GM12878 (cell line): ENCODE results near the gene SYT8. TPM values are rescaled to one million over a fixed set of nuclear protein-coding genes. Genes with fewer than 3 reads are reported as not detected.
A peak's percentile ranks its signal among the peaks of the same experiment; 100 is the strongest.

Experiments used
- ATAC-seq: fragments of 200-7000 bp; cut with Tn5 transposase; 3 replicates; pipeline ENCODE4 v1.9.1; 2020; ENCODE audit warnings: mild to moderate bottlenecking, moderate library complexity
- BruUV-seq: library from RNA; stranded (reverse); fragments of 400-500 nt; replicated peaks from 2 replicates; lab custom pipeline; 2021; lab: Mats Ljungman, UMichigan
- CTCF ChIA-PET: fragments of 300-600 bp; sonication (Branson Sonifier 250); formaldehyde crosslinking; extraction: SDS; loops from one replicate; lab custom pipeline; 2021; ENCODE audit warnings: inconsistent platforms; lab: Yijun Ruan, JAX
- POLR2A ChIA-PET: fragments of 350-600 bp; formaldehyde crosslinking; extraction: SDS; loops from one replicate; lab custom pipeline; 2021; ENCODE audit warnings: inconsistent platforms; lab: Charles Lee
- RAD21 ChIA-PET: fragments of 300-600 bp; sonication (Branson Sonifier 250); formaldehyde crosslinking; loops from one replicate; lab custom pipeline; 2023; ENCODE audit warnings: antibody characterized with exemption; ENCODE audit not compliant: unreplicated experiment; lab: Charles Lee
- SMC1A ChIA-PET: fragments of 300-600 bp; sonication (Branson Sonifier 250); formaldehyde crosslinking; loops from one replicate; lab custom pipeline; 2023; ENCODE audit not compliant: unreplicated experiment, uncharacterized antibody; lab: Charles Lee
- DNase-seq: peaks from one replicate; pipeline ENCODE4 v3.0.0-alpha.2; 2011; ENCODE audit warnings: low read depth, low spot score
- FAIRE-seq: peaks from 3 replicates; lab custom pipeline; 2011; peaks lifted over from hg19 to GRCh38; lab: Jason Lieb, UNC
- H2AFZ ChIP-seq: 2 replicates; pipeline ENCODE4 v1.6.0; 2011; ENCODE audit warnings: low read depth, low read length, control low read depth; ENCODE audit not compliant: control insufficient read depth
- H3K27ac ChIP-seq: 2 replicates; pipeline ENCODE4 v1.5.1; 2011; ENCODE audit warnings: control low read depth; ENCODE audit not compliant: control insufficient read depth, insufficient read depth
- H3K27me3 ChIP-seq, 2 experiments: replicated peaks in 1 of 2; 2 replicates each; pipeline versions ENCODE4 v1.6.0 to v1.6.1; 2011; ENCODE audit warnings: low read length in 1 of 2; ENCODE audit not compliant: control insufficient read depth in 2 of 2, insufficient read depth in 2 of 2
- H3K36me3 ChIP-seq, 2 experiments: 2 replicates each; pipeline ENCODE4 v1.5.1; 2011; ENCODE audit warnings: low read length in 1 of 2; ENCODE audit not compliant: control insufficient read depth in 2 of 2, insufficient read depth in 2 of 2
- H3K4me1 ChIP-seq: 2 replicates; pipeline ENCODE4 v1.6.1; 2011; ENCODE audit warnings: mild to moderate bottlenecking, low read length, moderate library complexity, mixed read lengths; ENCODE audit not compliant: control insufficient read depth, insufficient read depth
- H3K4me2 ChIP-seq: 2 replicates; pipeline ENCODE4 v1.6.0; 2011; ENCODE audit warnings: control low read depth; ENCODE audit not compliant: control insufficient read depth, insufficient read depth
- H3K4me3 ChIP-seq: fragments of 200-600 bp; sonication (generic); 2 replicates; pipeline ENCODE4 v1.5.1; 2016
- H3K79me2 ChIP-seq: 2 replicates; pipeline ENCODE4 v1.6.0; 2011; ENCODE audit warnings: low read length; ENCODE audit not compliant: control insufficient read depth, insufficient read depth
- H3K9ac ChIP-seq: 2 replicates; pipeline ENCODE4 v1.8.0; 2011; ENCODE audit warnings: low read length, control low read depth, mixed read lengths; ENCODE audit not compliant: control insufficient read depth, insufficient read depth
- H3K9me3 ChIP-seq: replicated peaks from 3 replicates; pipeline ENCODE4 v1.5.1; 2011; ENCODE audit warnings: mild to moderate bottlenecking, low read length; ENCODE audit not compliant: control insufficient read depth, insufficient read depth
- H4K20me1 ChIP-seq: 2 replicates; pipeline ENCODE4 v1.6.0; 2011; ENCODE audit not compliant: control insufficient read depth, insufficient read depth
- BHLHE40 ChIP-seq, 2 experiments: fragments of 450-650 bp in 1 of 2; IDR thresholded peaks; 2 replicates each; pipeline ENCODE4 v1.6.1; 2011 to 2017; ENCODE audit warnings: low read depth in 2 of 2, borderline replicate concordance in 1 of 2, improper control_type of control experiment in 1 of 2, low read length in 1 of 2, mild to moderate bottlenecking in 1 of 2
- DPF2 ChIP-seq: fragments of 450-650 bp; IDR thresholded peaks from 2 replicates; pipeline ENCODE4 v1.6.1; 2017; ENCODE audit warnings: mild to moderate bottlenecking
- MLLT1 ChIP-seq: fragments of 450-650 bp; IDR thresholded peaks from 2 replicates; pipeline ENCODE4 v1.6.1; 2016; ENCODE audit warnings: mild to moderate bottlenecking
- NRF1 ChIP-seq: conservative IDR thresholded peaks from 2 replicates; pipeline ENCODE4 v1.6.1; 2011; ENCODE audit warnings: mild to moderate bottlenecking, low read depth, low read length, improper control_type of control experiment
- RELB ChIP-seq: fragments of 450-650 bp; IDR thresholded peaks from 2 replicates; pipeline ENCODE4 v1.6.1; 2017; ENCODE audit warnings: low read depth, mild to moderate bottlenecking, moderate library complexity
- SMC3 ChIP-seq: IDR thresholded peaks from 2 replicates; pipeline ENCODE4 v1.6.1; 2011; ENCODE audit warnings: low read length, improper control_type of control experiment, borderline replicate concordance
- SP1 ChIP-seq: IDR thresholded peaks from one replicate; pipeline ENCODE4 v1.6.1; 2011; ENCODE audit warnings: low read depth, low read length
- SPI1 ChIP-seq: IDR thresholded peaks from 2 replicates; pipeline ENCODE4 v1.6.1; 2011; ENCODE audit warnings: low read depth, mild to moderate bottlenecking, low read length, moderate library complexity, borderline replicate concordance; ENCODE audit not compliant: insufficient read depth
- SRF ChIP-seq, 2 experiments: IDR thresholded peaks; 2 replicates each; pipeline ENCODE4 v1.6.1; 2011; ENCODE audit warnings: low read depth in 2 of 2, low read length in 2 of 2, mild to moderate bottlenecking in 1 of 2, moderate library complexity in 1 of 2
- TAF1 ChIP-seq: IDR thresholded peaks from 2 replicates; pipeline ENCODE4 v1.6.1; 2011; ENCODE audit warnings: mild to moderate bottlenecking, low read depth, low read length, borderline replicate concordance
- TBL1XR1 ChIP-seq: IDR thresholded peaks from 2 replicates; pipeline ENCODE4 v1.6.1; 2012; ENCODE audit warnings: low read depth, low read length, improper control_type of control experiment
- ZSCAN29 ChIP-seq: fragments of 450-650 bp; IDR thresholded peaks from 2 replicates; pipeline ENCODE4 v1.6.1; 2017; ENCODE audit warnings: mild to moderate bottlenecking, moderate library complexity
- WGBS: methylation state at CpG from one replicate; pipeline ENCODE4 v1.1.6; 2016; ENCODE audit warnings: low lambda C conversion rate; ENCODE audit not compliant: insufficient replicate concordance, insufficient coverage; ENCODE audit errors: missing lambda C conversion rate; 5-methylcytosine and 5-hydroxymethylcytosine counted together
- in situ Hi-C: fragments of 300-500 bp; cut with MboI; formaldehyde crosslinking; loops from 9 replicates; pipeline ENCODE4 v1.14.3; 2018; ENCODE audit warnings: mixed read lengths
- intact Hi-C: fragments of 100-400 bp; cut with micrococcal nuclease; formaldehyde crosslinking; loops from one replicate; pipeline ENCODE4 v1.14.2; 2022; ENCODE audit not compliant: unreplicated experiment
- polyA plus RNA-seq, 11 experiments: library from polyadenylated mRNA; depleted of rRNA in 4 of 11; unstranded in 6 of 11; stranded (reverse) in 5 of 11; fragments of >200 nt; fragmentation: Nextera tagmentation in 4 of 11; fragmentation: Illumina TruSeq in 1 of 11; extraction: Ambion mirVana in 4 of 11; extraction: Trizol in 1 of 11; gene quantifications; 1 replicate in 1 of 11; 2 replicates in 10 of 11; pipeline versions ENCODE4 v1.2.1 to v1.2.3, GENCODE V29; 2011 to 2016; ENCODE audit warnings: inconsistent platforms in 2 of 11, missing spikeins in 2 of 11, low read depth in 1 of 11
- total RNA-seq, 4 experiments: library from RNA; depleted of rRNA in 3 of 4; stranded (reverse); fragments of >200 nt in 3 of 4; fragmentation: Illumina TruSeq in 1 of 4; extraction: Trizol in 1 of 4; gene quantifications; 2 replicates each; pipeline versions ENCODE4 v1.2.1 to v1.2.3, GENCODE V29; 2013 to 2021
- TF ChIP-seq, protein P1 (sequence below): IDR thresholded peaks from 2 replicates; pipeline ENCODE4 v1.6.1; 2012; ENCODE audit warnings: low read depth, low read length, improper control_type of control experiment

SYT8 gene
- total and polyA plus RNA-seq, 10 of the 15 experiments (the other 5 are each of a cell fraction or from before 2014, with no cell fraction given): 0.44 TPM; not detected in 9

- 0 out of 4 replicates have a peak, but pooled peaks have one; percentile 18 to 20 for TF ChIP-seq BHLHE40 (IDR thresholded peaks at IDR 0.05; ENCODE audit: borderline replicate concordance in 1 of 2, low read depth in 2 of 2, low read length in 1 of 2)
- TF ChIP-seq SRF (IDR thresholded peaks at IDR 0.05; ENCODE audit: low read depth in 2 of 2, low read length in 2 of 2): peak; percentile 90 to 92
Observed at GRCh38 chr11:1854132-1854948, 19.6 kb downstream of the SYT8 start (continued).

- peaks cover 1 to 3% of the 10 kb centered on the region in 2 experiments; a peak in 3 of 4 replicates for H3K36me3 ChIP-seq
- CTCF ChIA-PET: interaction anchor here (1.1 to 5.5 kb wide), 6 partner anchors 8 to 181 kb away, joined by 3 to 23 read pairs (median 4); no protein-coding TSS in a partner anchor
- H3K9ac ChIP-seq: peak overlapping the region; percentile 92
- intact Hi-C loops: loop anchor here (5.0 kb wide), 2 partner anchors 527 to 547 kb away; partner anchors contain the start of gene TSSC4
- H3K79me2 ChIP-seq: peaks cover 79% of the 10 kb centered on the region
- DNase-seq: peak; percentile 55
- no peak overlapping the region for H2AFZ ChIP-seq
- SMC1A ChIA-PET: interaction anchor here (1.4 to 1.7 kb wide), 3 partner anchors 14 to 161 kb away, joined by 3 to 6 read pairs (median 3); no protein-coding TSS in a partner anchor
- peak overlapping the region; percentile 100 for H3K4me2 ChIP-seq
- H3K9me3 ChIP-seq: no peaks in the 10 kb centered on the region
- H3K4me3 ChIP-seq: peak overlapping the region; percentile 96
- no peaks in the 10 kb centered on the region for H3K27me3 ChIP-seq
- BruUV-seq: no TSS peak
- RAD21 ChIA-PET: interaction anchor here (0.7 to 1.2 kb wide), 4 partner anchors 8 to 145 kb away, joined by 3 read pairs; no protein-coding TSS in a partner anchor
- ATAC-seq: peak; percentile 57
- peak; percentile 89 for FAIRE-seq
- peaks cover 17% of the 10 kb centered on the region; the same call in 1 of the 2 replicates for H4K20me1 ChIP-seq
- POLR2A ChIA-PET: interaction anchor here (0.9 kb wide), 1 partner anchor 39 kb away, joined by 4 read pairs; no protein-coding TSS in a partner anchor
- in situ Hi-C loops: loop anchor here (5.0 to 10.0 kb wide), 2 partner anchors 527 to 1010 kb away; partner anchors contain the start of genes POLR2L and TSPAN4
- H3K27ac ChIP-seq: peak overlapping the region; percentile 99
- H3K4me1 ChIP-seq: peaks cover 49% of the 10 kb centered on the region
- 5% methylated on average over 26 of the region's 26 CpGs for WGBS
- TF ChIP-seq BHLHE40 (IDR thresholded peaks at IDR 0.05; ENCODE audit: borderline replicate concordance in 1 of 2, low read depth in 2 of 2, low read length in 1 of 2): peak; percentile 68 to 70
- peak; percentile 61; the same call in 1 of the 2 replicates for TF ChIP-seq SPI1
- TF ChIP-seq, protein P1, sequence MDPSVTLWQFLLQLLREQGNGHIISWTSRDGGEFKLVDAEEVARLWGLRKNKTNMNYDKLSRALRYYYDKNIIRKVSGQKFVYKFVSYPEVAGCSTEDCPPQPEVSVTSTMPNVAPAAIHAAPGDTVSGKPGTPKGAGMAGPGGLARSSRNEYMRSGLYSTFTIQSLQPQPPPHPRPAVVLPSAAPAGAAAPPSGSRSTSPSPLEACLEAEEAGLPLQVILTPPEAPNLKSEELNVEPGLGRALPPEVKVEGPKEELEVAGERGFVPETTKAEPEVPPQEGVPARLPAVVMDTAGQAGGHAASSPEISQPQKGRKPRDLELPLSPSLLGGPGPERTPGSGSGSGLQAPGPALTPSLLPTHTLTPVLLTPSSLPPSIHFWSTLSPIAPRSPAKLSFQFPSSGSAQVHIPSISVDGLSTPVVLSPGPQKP: peak; percentile 18; the same call in 1 of the 2 replicates
- peak; percentile 98 for TF ChIP-seq RELB
- TF ChIP-seq NRF1: no peak
- TF ChIP-seq SMC3: 0 out of 2 replicates have a peak, but pooled peaks have one; percentile 20
- TF ChIP-seq ZSCAN29: no peak
- TF ChIP-seq TAF1: 0 out of 2 replicates have a peak, but pooled peaks have one; percentile 73
- TF ChIP-seq SP1: peak; percentile 51
- peak; percentile 39; the same call in 1 of the 2 replicates for TF ChIP-seq MLLT1
- peak; percentile 91 for TF ChIP-seq DPF2
- TF ChIP-seq TBL1XR1: peak; percentile 98
Observed at GRCh38 chr11:1854949-1855885, 20.4 kb downstream of the SYT8 start.
